Adrenal gland (tissue), 12 donors: ENCODE measurements around the gene KIF11. TPM values are rescaled to one million over a fixed set of nuclear protein-coding genes. Genes with fewer than 3 reads are reported as not detected.
"Not testable (repeated sequence)": the region's sequence is repeated elsewhere in the genome, so short reads cannot be mapped to it uniquely, and the experiment has no call there.

ENCODE experiments used
- DNase-seq, 7 donors: peaks; one replicate each; pipeline ENCODE4 v3.0.0-alpha.2; 2019 to 2020
- H3K27ac ChIP-seq, 5 donors: fragments of 200-600 bp; sonication (generic) in 4 of 5; 1 replicate in 3 of 5; 2 replicates in 2 of 5; pipeline versions ENCODE4 v1.5.1 to v1.8.0; 2016 to 2020; ENCODE audit warnings: mild to moderate bottlenecking in 1 of 5
- H3K27me3 ChIP-seq: fragments of 200-600 bp; 2 replicates; pipeline ENCODE4 v1.8.0; 2021
- H3K36me3 ChIP-seq, 2 donors: fragments of 200-600 bp; replicated peaks in 1 of 2; 1 replicate in 1 of 2; 2 replicates in 1 of 2; pipeline versions ENCODE4 v1.5.1 to v1.8.0; 2018 to 2022
- H3K4me1 ChIP-seq, 2 donors: fragments of 200-600 bp; replicated peaks in 1 of 2; 1 replicate in 1 of 2; 2 replicates in 1 of 2; pipeline versions ENCODE4 v1.5.1 to v1.8.0; 2018 to 2021
- H3K4me3 ChIP-seq, 4 donors: fragments of 200-600 bp; sonication (generic) in 3 of 4; one replicate each; pipeline ENCODE4 v1.5.1; 2016 to 2018
- H3K9me3 ChIP-seq, 3 donors: fragments of 200-600 bp; sonication (generic) in 1 of 3; replicated peaks in 1 of 3; 1 replicate in 2 of 3; 2 replicates in 1 of 3; pipeline versions ENCODE4 v1.5.1 to v1.8.0; 2016 to 2021
- POLR2A ChIP-seq, 2 donors: fragments of 450-650 bp; IDR thresholded peaks; one replicate each; pipeline ENCODE4 v1.6.1; 2017; ENCODE audit warnings: antibody characterized with exemption in 2 of 2, mild to moderate bottlenecking in 2 of 2, moderate library complexity in 1 of 2
- WGBS, 4 donors: extraction: QIAGEN DNeasy Blood & Tissue Kit in 2 of 4; methylation state at CpG; one replicate each; pipeline versions ENCODE4 v1.1.5 to v1.1.7; 2013 to 2017; 5-methylcytosine and 5-hydroxymethylcytosine counted together
- intact Hi-C, 2 donors: fragments of 100-400 bp; cut with DNase I; formaldehyde crosslinking; loops; one replicate each; pipeline versions ENCODE4 v1.14.1 to v1.15.0; 2022 to 2023
- polyA plus RNA-seq, 3 donors: library from polyadenylated mRNA; stranded (reverse); fragments of 200-250 nt in 2 of 3; fragments of 350-450 nt in 1 of 3; fragmentation: Illumina TruSeq in 1 of 3; extraction: RNeasy Lipid Tissue Mini Kit (QIAGEN cat#74804) in 1 of 3; gene quantifications; one replicate each; pipeline ENCODE4 v1.2.3, GENCODE V29; 2013 to 2014
- total RNA-seq, 9 donors: library from RNA; depleted of rRNA in 4 of 9; stranded (reverse); fragments of >200 nt in 4 of 9; fragments of 120-200 nt in 1 of 9; fragmentation: NEBNext Ultra II Directional in 1 of 9; extraction: Animal tissue kit (Norgen Biotek cat#: 25700) in 1 of 9; gene quantifications; one replicate each; pipeline versions ENCODE4 v1.1.0 to v1.2.4, GENCODE V29; 2013 to 2023
- TF ChIP-seq, protein P1 (sequence below), 6 experiments: fragments of 450-650 bp in 4 of 6; fragments of 200-600 bp in 2 of 6; sonication (generic) in 1 of 6; IDR thresholded peaks; 1 replicate in 5 of 6; 2 replicates in 1 of 6; pipeline versions ENCODE4 v1.5.1 to v1.8.0; 2016 to 2021; ENCODE audit warnings: antibody characterized with exemption in 6 of 6, mild to moderate bottlenecking in 2 of 6, moderate library complexity in 1 of 6
- donor health status: healthy with polysubstance abuse.
- donor health status: Bipolar disorder and iron deficiency.
- donor health status: DM: yes; HTN: yes; CAD: no.
- donor health status: DM: no; HTN: no; CAD: no.
- donor health status: DM: no; HTN: no; CAD: no.
- donor health status: DM: yes; HTN: yes; CAD: no.

KIF11 gene
- total and polyA plus RNA-seq, 12 donors = 0.30 to 11.6 (median 1.4) TPM

GRCh38 chr10:92644921-92645320 lies 52.0 kb downstream of the KIF11 start:
- Histone ChIP-seq H3K4me3 (no peak overlapping the region), H3K27ac (no peak overlapping the region), H3K4me1 (no peaks in the 10 kb centered on the region), H3K36me3 (no peaks in the 10 kb centered on the region), H3K27me3 (no peaks in the 10 kb centered on the region), H3K9me3 (no peaks in the 10 kb centered on the region)
- intact Hi-C loops = no loop called here
- no peak for TF ChIP-seq POLR2A (IDR thresholded peaks at IDR 0.05)
- TF ChIP-seq, protein P1, sequence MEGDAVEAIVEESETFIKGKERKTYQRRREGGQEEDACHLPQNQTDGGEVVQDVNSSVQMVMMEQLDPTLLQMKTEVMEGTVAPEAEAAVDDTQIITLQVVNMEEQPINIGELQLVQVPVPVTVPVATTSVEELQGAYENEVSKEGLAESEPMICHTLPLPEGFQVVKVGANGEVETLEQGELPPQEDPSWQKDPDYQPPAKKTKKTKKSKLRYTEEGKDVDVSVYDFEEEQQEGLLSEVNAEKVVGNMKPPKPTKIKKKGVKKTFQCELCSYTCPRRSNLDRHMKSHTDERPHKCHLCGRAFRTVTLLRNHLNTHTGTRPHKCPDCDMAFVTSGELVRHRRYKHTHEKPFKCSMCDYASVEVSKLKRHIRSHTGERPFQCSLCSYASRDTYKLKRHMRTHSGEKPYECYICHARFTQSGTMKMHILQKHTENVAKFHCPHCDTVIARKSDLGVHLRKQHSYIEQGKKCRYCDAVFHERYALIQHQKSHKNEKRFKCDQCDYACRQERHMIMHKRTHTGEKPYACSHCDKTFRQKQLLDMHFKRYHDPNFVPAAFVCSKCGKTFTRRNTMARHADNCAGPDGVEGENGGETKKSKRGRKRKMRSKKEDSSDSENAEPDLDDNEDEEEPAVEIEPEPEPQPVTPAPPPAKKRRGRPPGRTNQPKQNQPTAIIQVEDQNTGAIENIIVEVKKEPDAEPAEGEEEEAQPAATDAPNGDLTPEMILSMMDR (IDR thresholded peaks at IDR 0.05) = no peak
- 90 to 97% (median 96%) methylated on average over 2 of the region's 2 CpGs for WGBS, 4 donors
- no peak for DNase-seq

- H3K27me3 ChIP-seq, intact Hi-C loops, H3K36me3 ChIP-seq, H3K9me3 ChIP-seq, H3K27ac ChIP-seq, H3K4me3 ChIP-seq, H3K4me1 ChIP-seq, DNase-seq: not testable (repeated sequence)
- WGBS, 4 donors = 85 to 93% (median 86%) methylated on average over 3 of the region's 3 CpGs
These were observed 57.9 kb downstream of the KIF11 start for GRCh38 chr10:92650864-92651263.

DNA sequence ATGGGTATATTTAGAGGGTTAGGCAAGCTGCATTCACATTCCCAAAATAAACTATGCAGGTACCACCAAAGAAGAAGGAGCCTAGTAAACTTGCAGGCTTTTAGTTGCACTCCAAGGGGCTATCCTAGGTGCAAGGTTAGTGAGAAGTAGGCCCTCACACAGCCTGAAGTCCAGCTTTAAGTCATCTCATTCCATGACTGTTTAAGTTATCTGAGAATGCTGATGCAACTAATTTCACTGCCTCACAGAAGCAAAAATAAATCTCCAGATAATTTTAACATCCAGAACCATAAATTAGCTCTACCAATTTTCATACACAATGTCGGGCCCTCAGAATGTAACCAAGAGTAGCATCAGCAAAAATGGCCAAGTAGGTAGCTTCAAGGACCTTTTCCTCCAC lies 62.5 kb downstream of the KIF11 start:
- H3K27ac ChIP-seq = no peak overlapping the region
- no peaks in the 10 kb centered on the region for H3K27me3 ChIP-seq
- DNase-seq = no peak
- no peak overlapping the region for H3K4me3 ChIP-seq
- TF ChIP-seq, protein P1 (IDR thresholded peaks at IDR 0.05) = no peak
- no peak for TF ChIP-seq POLR2A (IDR thresholded peaks at IDR 0.05)
- H3K4me1 ChIP-seq = no peaks in the 10 kb centered on the region
- H3K36me3 ChIP-seq = no peaks in the 10 kb centered on the region
- no peaks in the 10 kb centered on the region for H3K9me3 ChIP-seq
- intact Hi-C loops = no loop called here
- 82 to 89% (median 85%) methylated on average over 1 of the region's 1 CpG for WGBS, 4 donors

DNA sequence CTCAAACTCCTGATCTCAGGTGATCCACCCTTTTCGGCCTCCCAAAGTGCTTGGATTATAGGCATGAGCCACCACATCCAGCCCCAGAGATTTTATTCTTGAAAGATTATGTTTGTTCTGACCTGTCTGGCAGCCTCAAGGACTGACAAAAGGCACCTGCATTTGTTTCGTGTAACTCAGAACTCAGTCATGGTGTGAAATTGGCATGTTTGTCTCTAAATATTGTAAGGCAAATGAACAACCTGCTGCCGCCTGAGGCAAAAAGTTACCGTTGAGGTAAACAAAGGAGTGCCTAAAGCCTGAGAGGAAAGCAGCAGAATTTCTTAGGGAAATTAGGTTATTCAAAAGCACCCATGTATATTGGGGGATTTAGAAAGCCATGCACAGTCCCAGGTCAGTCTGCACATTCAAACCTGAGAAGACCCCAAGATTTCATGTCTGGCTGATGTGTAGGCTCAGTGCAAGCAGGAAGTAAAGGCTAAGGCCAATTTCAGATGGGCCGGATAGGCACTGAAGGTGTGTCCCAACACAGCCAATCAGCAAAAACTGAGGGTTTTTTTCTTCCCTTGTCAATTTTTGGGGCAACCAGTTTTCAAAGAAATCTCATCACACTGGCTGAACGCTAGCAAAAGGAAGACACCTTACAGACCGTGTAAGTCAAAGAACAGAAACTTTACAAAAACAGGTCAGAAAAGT lies 63.5 kb downstream of the KIF11 start:
- 86 to 95% (median 94%) methylated on average over 7 of the region's 7 CpGs for WGBS, 4 donors
- TF ChIP-seq, protein P1 (IDR thresholded peaks at IDR 0.05) = no peak
- no peak for TF ChIP-seq POLR2A (IDR thresholded peaks at IDR 0.05)
- intact Hi-C loops = no loop called here
- no peak for DNase-seq
- no peaks in the 10 kb centered on the region for H3K9me3 ChIP-seq
- no peaks in the 10 kb centered on the region for H3K4me1 ChIP-seq
- no peak overlapping the region for H3K4me3 ChIP-seq
- H3K27ac ChIP-seq = no peak overlapping the region
- H3K36me3 ChIP-seq = no peaks in the 10 kb centered on the region
- no peaks in the 10 kb centered on the region for H3K27me3 ChIP-seq

DNA sequence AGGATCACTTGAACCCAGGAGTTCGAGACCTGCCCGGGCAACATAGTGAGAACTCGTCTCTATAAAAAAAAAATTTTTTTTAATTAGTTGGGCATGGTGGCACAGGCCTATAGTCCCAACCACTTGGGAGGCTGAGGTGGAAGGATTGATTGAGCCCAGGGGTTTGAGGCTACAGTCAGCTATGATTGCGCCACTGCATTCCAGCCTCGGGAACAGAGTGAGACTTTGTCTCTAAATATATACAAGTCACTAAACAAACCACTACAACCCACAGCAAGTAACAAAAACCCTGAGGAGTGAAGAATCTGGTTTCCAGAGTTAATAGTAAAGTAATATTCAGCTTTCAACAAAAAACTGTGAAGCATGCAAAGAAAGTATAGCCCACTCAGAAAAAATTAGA lies 64.1 kb downstream of the KIF11 start:
- Histone ChIP-seq H3K27me3 (no peaks in the 10 kb centered on the region), H3K36me3 (no peaks in the 10 kb centered on the region), H3K4me3 (no peak overlapping the region), H3K9me3 (no peaks in the 10 kb centered on the region), H3K4me1 (no peaks in the 10 kb centered on the region), H3K27ac (no peak overlapping the region)
- no peak for DNase-seq
- intact Hi-C loops = no loop called here
- TF ChIP-seq, protein P1 (IDR thresholded peaks at IDR 0.05) = no peak
- TF ChIP-seq POLR2A (IDR thresholded peaks at IDR 0.05) = no peak
- WGBS, 4 donors = 86 to 99% (median 93%) methylated on average over 5 of the region's 5 CpGs
